Adrenal gland (tissue), 12 donors: ENCODE results near the gene MGMT. TPM values are rescaled to one million over a fixed set of nuclear protein-coding genes. Genes with fewer than 3 reads are reported as not detected.

ENCODE experiments used
- DNase-seq, 7 donors: peaks; one replicate each; pipeline ENCODE4 v3.0.0-alpha.2; 2019 to 2020
- H3K27ac ChIP-seq, 5 donors: fragments of 200-600 bp; sonication (generic) in 4 of 5; 1 replicate in 3 of 5; 2 replicates in 2 of 5; pipeline versions ENCODE4 v1.5.1 to v1.8.0; 2016 to 2020; ENCODE audit warnings: mild to moderate bottlenecking in 1 of 5
- H3K27me3 ChIP-seq: fragments of 200-600 bp; 2 replicates; pipeline ENCODE4 v1.8.0; 2021
- H3K36me3 ChIP-seq, 2 donors: fragments of 200-600 bp; replicated peaks in 1 of 2; 1 replicate in 1 of 2; 2 replicates in 1 of 2; pipeline versions ENCODE4 v1.5.1 to v1.8.0; 2018 to 2022
- H3K4me1 ChIP-seq, 2 donors: fragments of 200-600 bp; replicated peaks in 1 of 2; 1 replicate in 1 of 2; 2 replicates in 1 of 2; pipeline versions ENCODE4 v1.5.1 to v1.8.0; 2018 to 2021
- H3K4me3 ChIP-seq, 4 donors: fragments of 200-600 bp; sonication (generic) in 3 of 4; one replicate each; pipeline ENCODE4 v1.5.1; 2016 to 2018
- H3K9me3 ChIP-seq, 3 donors: fragments of 200-600 bp; sonication (generic) in 1 of 3; replicated peaks in 1 of 3; 1 replicate in 2 of 3; 2 replicates in 1 of 3; pipeline versions ENCODE4 v1.5.1 to v1.8.0; 2016 to 2021
- CTCF ChIP-seq, 6 experiments: fragments of 450-650 bp in 4 of 6; fragments of 200-600 bp in 2 of 6; sonication (generic) in 1 of 6; IDR thresholded peaks; 1 replicate in 5 of 6; 2 replicates in 1 of 6; pipeline versions ENCODE4 v1.5.1 to v1.8.0; 2016 to 2021; ENCODE audit warnings: antibody characterized with exemption in 6 of 6, mild to moderate bottlenecking in 2 of 6, moderate library complexity in 1 of 6
- POLR2A ChIP-seq, 2 donors: fragments of 450-650 bp; IDR thresholded peaks; one replicate each; pipeline ENCODE4 v1.6.1; 2017; ENCODE audit warnings: antibody characterized with exemption in 2 of 2, mild to moderate bottlenecking in 2 of 2, moderate library complexity in 1 of 2
- WGBS, 4 donors: extraction: QIAGEN DNeasy Blood & Tissue Kit in 2 of 4; methylation state at CpG; one replicate each; pipeline versions ENCODE4 v1.1.5 to v1.1.7; 2013 to 2017; 5-methylcytosine and 5-hydroxymethylcytosine counted together
- intact Hi-C, 2 donors: fragments of 100-400 bp; cut with DNase I; formaldehyde crosslinking; loops; one replicate each; pipeline versions ENCODE4 v1.14.1 to v1.15.0; 2022 to 2023
- polyA plus RNA-seq, 3 donors: library from polyadenylated mRNA; stranded (reverse); fragments of 200-250 nt in 2 of 3; fragments of 350-450 nt in 1 of 3; fragmentation: Illumina TruSeq in 1 of 3; extraction: RNeasy Lipid Tissue Mini Kit (QIAGEN cat#74804) in 1 of 3; gene quantifications; one replicate each; pipeline ENCODE4 v1.2.3, GENCODE V29; 2013 to 2014
- total RNA-seq, 9 donors: library from RNA; depleted of rRNA in 4 of 9; stranded (reverse); fragments of >200 nt in 4 of 9; fragments of 120-200 nt in 1 of 9; fragmentation: NEBNext Ultra II Directional in 1 of 9; extraction: Animal tissue kit (Norgen Biotek cat#: 25700) in 1 of 9; gene quantifications; one replicate each; pipeline versions ENCODE4 v1.1.0 to v1.2.4, GENCODE V29; 2013 to 2023
- donor health status: healthy with polysubstance abuse.
- donor health status: Bipolar disorder and iron deficiency.
- donor health status: DM: yes; HTN: yes; CAD: no.
- donor health status: DM: no; HTN: no; CAD: no.
- donor health status: DM: no; HTN: no; CAD: no.
- donor health status: DM: yes; HTN: yes; CAD: no.

MGMT gene
- total and polyA plus RNA-seq, 12 donors: 3.8 to 35.8 (median 21.2) TPM

GRCh38 chr10:129589546-129589945 is 122.5 kb downstream of the MGMT start:
- no peaks in the 10 kb centered on the region for H3K36me3 ChIP-seq
- TF ChIP-seq POLR2A (IDR thresholded peaks at IDR 0.05) (no peak), CTCF (IDR thresholded peaks at IDR 0.05) (no peak)
- H3K4me3 ChIP-seq: no peak overlapping the region
- DNase-seq: no peak
- WGBS, 4 donors: 95 to 99% (median 97%) methylated on average over 9 of the region's 9 CpGs
- no peaks in the 10 kb centered on the region for H3K27me3 ChIP-seq
- intact Hi-C loops: no loop called here
- peaks cover 0 to 8% (median 0%) of the 10 kb centered on the region in 3 donors for H3K9me3 ChIP-seq
- no peak overlapping the region for H3K27ac ChIP-seq
- no peaks in the 10 kb centered on the region for H3K4me1 ChIP-seq

- intact Hi-C loops: no loop called here
- no peaks in the 10 kb centered on the region for H3K9me3 ChIP-seq
- no peaks in the 10 kb centered on the region for H3K27me3 ChIP-seq
- H3K36me3 ChIP-seq: no peaks in the 10 kb centered on the region
- no peak for DNase-seq
- no peak overlapping the region for H3K27ac ChIP-seq
- no peak overlapping the region for H3K4me3 ChIP-seq
- TF ChIP-seq CTCF (IDR thresholded peaks at IDR 0.05) (no peak), POLR2A (IDR thresholded peaks at IDR 0.05) (no peak)
- no peaks in the 10 kb centered on the region for H3K4me1 ChIP-seq
- 50 to 93% (median 88%) methylated on average over 1 to 3 of the region's 3 CpGs for WGBS, 4 donors
These were observed 126.9 kb downstream of the MGMT start for GRCh38 chr10:129593953-129594352.

- intact Hi-C loops: no loop called here
These were observed 127.8 kb downstream of the MGMT start for GRCh38 chr10:129594811-129595210.

GRCh38 chr10:129598413-129598812 is 131.4 kb downstream of the MGMT start:
- Histone ChIP-seq H3K36me3 (no peaks in the 10 kb centered on the region), H3K27ac (no peak overlapping the region), H3K4me3 (no peak overlapping the region), H3K27me3 (no peaks in the 10 kb centered on the region), H3K9me3 (no peaks in the 10 kb centered on the region), H3K4me1 (no peaks in the 10 kb centered on the region)
- 91 to 97% (median 96%) methylated on average over 4 of the region's 4 CpGs for WGBS, 4 donors
- DNase-seq: no peak
- no peak for TF ChIP-seq CTCF (IDR thresholded peaks at IDR 0.05)
- no peak for TF ChIP-seq POLR2A (IDR thresholded peaks at IDR 0.05)
- intact Hi-C loops: no loop called here

More at GRCh38 chr10:129594811-129595210, 127.8 kb downstream of the MGMT start:
- DNase-seq: no peak
- TF ChIP-seq POLR2A (IDR thresholded peaks at IDR 0.05) (no peak), CTCF (IDR thresholded peaks at IDR 0.05) (no peak)
- 88 to 99% (median 98%) methylated on average over 15 of the region's 15 CpGs for WGBS, 4 donors
- Histone ChIP-seq H3K4me1 (no peaks in the 10 kb centered on the region), H3K27me3 (no peaks in the 10 kb centered on the region), H3K36me3 (no peaks in the 10 kb centered on the region), H3K4me3 (no peak overlapping the region), H3K9me3 (no peaks in the 10 kb centered on the region), H3K27ac (no peak overlapping the region)
